Thymus (tissue), 11 donors: ENCODE measurements around the gene DNM1. TPM values are rescaled to one million over a fixed set of nuclear protein-coding genes. Genes with fewer than 3 reads are reported as not detected.

Experiments
- DNase-seq, 9 donors: peaks; one replicate each; pipeline ENCODE4 v3.0.0-alpha.2; 2013; ENCODE audit warnings: low spot score in 9 of 9, low read depth in 6 of 9, missing footprints in 1 of 9
- H3K27ac ChIP-seq, 2 donors: one replicate each; pipeline ENCODE4 v1.5.1; 2013; ENCODE audit warnings: control low read depth in 1 of 2, low read depth in 1 of 2, low read length in 1 of 2, mild to moderate bottlenecking in 1 of 2, moderate library complexity in 1 of 2
- H3K27me3 ChIP-seq, 2 donors: one replicate each; pipeline ENCODE4 v1.5.1; 2013; ENCODE audit warnings: low read length in 1 of 2; ENCODE audit not compliant: control insufficient read depth in 2 of 2, insufficient read depth in 1 of 2
- H3K36me3 ChIP-seq, 2 donors: one replicate each; pipeline ENCODE4 v1.5.1; 2013; ENCODE audit warnings: low read length in 1 of 2, mild to moderate bottlenecking in 1 of 2, moderate library complexity in 1 of 2; ENCODE audit not compliant: control insufficient read depth in 2 of 2, insufficient read depth in 2 of 2
- H3K4me1 ChIP-seq, 2 donors: one replicate each; pipeline ENCODE4 v1.5.1; 2013; ENCODE audit warnings: low read length in 2 of 2; ENCODE audit not compliant: control insufficient read depth in 2 of 2, insufficient read depth in 2 of 2
- H3K4me3 ChIP-seq, 2 donors: one replicate each; pipeline ENCODE4 v1.5.1; 2013; ENCODE audit warnings: low read length in 2 of 2, control low read depth in 1 of 2, mild to moderate bottlenecking in 1 of 2
- H3K9me3 ChIP-seq, 2 donors: one replicate each; pipeline ENCODE4 v1.5.1; 2013; ENCODE audit warnings: low read length in 1 of 2, mild to moderate bottlenecking in 1 of 2; ENCODE audit not compliant: control insufficient read depth in 2 of 2, insufficient read depth in 1 of 2
- WGBS: extraction: QIAGEN DNeasy Blood & Tissue Kit; methylation state at CpG from one replicate; pipeline ENCODE4 v1.1.7; 2013; 5-methylcytosine and 5-hydroxymethylcytosine counted together
- polyA plus RNA-seq: library from polyadenylated mRNA; stranded (reverse); fragments of 200-250 nt; gene quantifications from one replicate; pipeline ENCODE4 v1.2.3, GENCODE V29; 2013
- total RNA-seq: library from RNA; stranded (reverse); fragments of 120-200 nt; gene quantifications from one replicate; pipeline ENCODE4 v1.2.4, GENCODE V29; 2013
- donor health status: healthy.

Gene DNM1
- total and polyA plus RNA-seq, 2 donors, result 0.94 to 4.5 TPM

GRCh38 chr9:128162215-128163026 is 40.8 kb upstream of the DNM1 start:
- no peak overlapping the region for H3K27ac ChIP-seq
- no peaks in the 10 kb centered on the region for H3K27me3 ChIP-seq
- H3K9me3 ChIP-seq, result no peaks in the 10 kb centered on the region
- peaks cover 45% of the 10 kb centered on the region in 2 donors for H3K36me3 ChIP-seq
- H3K4me1 ChIP-seq, result peaks cover 3 to 17% of the 10 kb centered on the region in 2 donors
- WGBS, result 95% methylated on average over 10 of the region's 10 CpGs
- H3K4me3 ChIP-seq, result no peak overlapping the region
- no peak for DNase-seq

- Histone ChIP-seq H3K36me3 (peaks cover 50 to 52% of the 10 kb centered on the region in 2 donors), H3K9me3 (no peaks in the 10 kb centered on the region), H3K4me3 (no peak overlapping the region), H3K27ac (no peak overlapping the region), H3K4me1 (peaks cover 3 to 17% of the 10 kb centered on the region in 2 donors), H3K27me3 (no peaks in the 10 kb centered on the region)
- over 99% methylated on average over 6 of the region's 6 CpGs for WGBS
- no peak for DNase-seq
These were observed 40.1 kb upstream of the DNM1 start for GRCh38 chr9:128163027-128163515.

- H3K27me3 ChIP-seq, result no peaks in the 10 kb centered on the region
- no peak for DNase-seq
- H3K4me1 ChIP-seq, result peaks cover 3 to 17% of the 10 kb centered on the region in 2 donors
- H3K36me3 ChIP-seq, result peaks cover 55 to 56% of the 10 kb centered on the region in 2 donors
- H3K9me3 ChIP-seq, result no peaks in the 10 kb centered on the region
- H3K4me3 ChIP-seq, result no peak overlapping the region
- H3K27ac ChIP-seq, result no peak overlapping the region
- 98% methylated on average over 10 of the region's 10 CpGs for WGBS
These were observed 39.5 kb upstream of the DNM1 start for GRCh38 chr9:128163523-128164306.

- Histone ChIP-seq H3K27ac (no peak overlapping the region), H3K4me1 (peaks cover 3 to 14% of the 10 kb centered on the region in 2 donors)
These were observed 38.8 kb upstream of the DNM1 start for GRCh38 chr9:128164307-128164885.

GRCh38 chr9:128166169-128166568 is 37.0 kb upstream of the DNM1 start:
- H3K27ac ChIP-seq, result no peak overlapping the region
- DNase-seq, result no peak
- H3K9me3 ChIP-seq, result no peaks in the 10 kb centered on the region
- H3K36me3 ChIP-seq, result peaks cover 68 to 75% of the 10 kb centered on the region in 2 donors
- no peak overlapping the region for H3K4me3 ChIP-seq
- no peaks in the 10 kb centered on the region for H3K27me3 ChIP-seq
- H3K4me1 ChIP-seq, result peaks cover 2% of the 10 kb centered on the region in 2 donors
- WGBS, result 97% methylated on average over 18 of the region's 18 CpGs

More at GRCh38 chr9:128164307-128164885, 38.8 kb upstream of the DNM1 start:
- Histone ChIP-seq H3K4me3 (no peak overlapping the region), H3K9me3 (no peaks in the 10 kb centered on the region), H3K36me3 (peaks cover 62 to 63% of the 10 kb centered on the region in 2 donors), H3K27me3 (no peaks in the 10 kb centered on the region)
- no peak for DNase-seq
- WGBS, result 94% methylated on average over 14 of the region's 14 CpGs

GRCh38 chr9:128167209-128167608 is 36.0 kb upstream of the DNM1 start:
- Histone ChIP-seq H3K27ac (no peak overlapping the region), H3K4me1 (no peaks in the 10 kb centered on the region), H3K9me3 (no peaks in the 10 kb centered on the region), H3K36me3 (peaks cover 66 to 72% of the 10 kb centered on the region in 2 donors), H3K27me3 (no peaks in the 10 kb centered on the region), H3K4me3 (no peak overlapping the region)
- WGBS, result 97% methylated on average over 4 of the region's 4 CpGs
- DNase-seq, result no peak

GRCh38 chr9:128168731-128169308 is 34.4 kb upstream of the DNM1 start:
- WGBS, result 97% methylated on average over 8 of the region's 8 CpGs
- no peaks in the 10 kb centered on the region for H3K9me3 ChIP-seq
- peaks cover 50 to 56% of the 10 kb centered on the region in 2 donors for H3K36me3 ChIP-seq
- no peaks in the 10 kb centered on the region for H3K4me1 ChIP-seq
- H3K27me3 ChIP-seq, result no peaks in the 10 kb centered on the region
- H3K4me3 ChIP-seq, result no peak overlapping the region
- H3K27ac ChIP-seq, result no peak overlapping the region
- no peak for DNase-seq

- WGBS, result 99% methylated on average over 8 of the region's 8 CpGs
- Histone ChIP-seq H3K9me3 (no peaks in the 10 kb centered on the region), H3K27ac (no peak overlapping the region), H3K27me3 (no peaks in the 10 kb centered on the region), H3K36me3 (peaks cover 50 to 56% of the 10 kb centered on the region in 2 donors), H3K4me3 (no peak overlapping the region), H3K4me1 (no peaks in the 10 kb centered on the region)
- DNase-seq, result no peak
These were observed 33.7 kb upstream of the DNM1 start for GRCh38 chr9:128169492-128169891.
